22Rv1 (cell line): Measurements from ENCODE around the gene GAK.

Source experiments
- H3K27ac ChIP-seq: fragments of 450-650 bp; 2 replicates; pipeline ENCODE4 v1.5.1; 2017
- ZFX ChIP-seq: fragments of 450-650 bp; IDR thresholded peaks from 2 replicates; pipeline ENCODE4 v1.6.1; 2017; ENCODE audit warnings: antibody characterized with exemption, borderline replicate concordance
- TF ChIP-seq, protein P1 (sequence below): fragments of 450-650 bp; IDR thresholded peaks from 2 replicates; pipeline ENCODE4 v1.5.1; 2017; ENCODE audit warnings: mild to moderate bottlenecking

The GAK gene

DNA sequence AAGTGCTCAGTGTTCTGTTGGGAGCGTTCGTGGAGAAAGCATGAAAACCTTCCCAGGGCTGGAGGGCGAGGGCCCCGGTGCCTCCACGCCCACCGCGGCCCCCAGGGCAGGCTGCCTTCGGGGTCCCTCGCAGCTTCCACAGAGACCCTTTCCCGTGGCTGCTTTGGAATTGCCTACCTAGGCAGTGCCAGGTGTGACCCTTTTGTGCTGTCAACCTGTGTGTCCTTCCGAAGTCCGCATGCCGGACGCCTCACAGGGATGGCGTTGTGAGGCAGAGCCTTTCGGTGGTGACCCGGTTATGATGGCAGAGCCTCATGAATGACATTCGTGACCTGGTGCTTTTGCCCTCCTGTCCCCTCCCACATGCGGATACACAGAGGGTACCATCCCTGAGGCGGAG is 17.5 kb upstream of the GAK start:
- TF ChIP-seq, protein P1, sequence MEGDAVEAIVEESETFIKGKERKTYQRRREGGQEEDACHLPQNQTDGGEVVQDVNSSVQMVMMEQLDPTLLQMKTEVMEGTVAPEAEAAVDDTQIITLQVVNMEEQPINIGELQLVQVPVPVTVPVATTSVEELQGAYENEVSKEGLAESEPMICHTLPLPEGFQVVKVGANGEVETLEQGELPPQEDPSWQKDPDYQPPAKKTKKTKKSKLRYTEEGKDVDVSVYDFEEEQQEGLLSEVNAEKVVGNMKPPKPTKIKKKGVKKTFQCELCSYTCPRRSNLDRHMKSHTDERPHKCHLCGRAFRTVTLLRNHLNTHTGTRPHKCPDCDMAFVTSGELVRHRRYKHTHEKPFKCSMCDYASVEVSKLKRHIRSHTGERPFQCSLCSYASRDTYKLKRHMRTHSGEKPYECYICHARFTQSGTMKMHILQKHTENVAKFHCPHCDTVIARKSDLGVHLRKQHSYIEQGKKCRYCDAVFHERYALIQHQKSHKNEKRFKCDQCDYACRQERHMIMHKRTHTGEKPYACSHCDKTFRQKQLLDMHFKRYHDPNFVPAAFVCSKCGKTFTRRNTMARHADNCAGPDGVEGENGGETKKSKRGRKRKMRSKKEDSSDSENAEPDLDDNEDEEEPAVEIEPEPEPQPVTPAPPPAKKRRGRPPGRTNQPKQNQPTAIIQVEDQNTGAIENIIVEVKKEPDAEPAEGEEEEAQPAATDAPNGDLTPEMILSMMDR = no peak
- no peak for TF ChIP-seq ZFX
- H3K27ac ChIP-seq = no peak overlapping the region

DNA sequence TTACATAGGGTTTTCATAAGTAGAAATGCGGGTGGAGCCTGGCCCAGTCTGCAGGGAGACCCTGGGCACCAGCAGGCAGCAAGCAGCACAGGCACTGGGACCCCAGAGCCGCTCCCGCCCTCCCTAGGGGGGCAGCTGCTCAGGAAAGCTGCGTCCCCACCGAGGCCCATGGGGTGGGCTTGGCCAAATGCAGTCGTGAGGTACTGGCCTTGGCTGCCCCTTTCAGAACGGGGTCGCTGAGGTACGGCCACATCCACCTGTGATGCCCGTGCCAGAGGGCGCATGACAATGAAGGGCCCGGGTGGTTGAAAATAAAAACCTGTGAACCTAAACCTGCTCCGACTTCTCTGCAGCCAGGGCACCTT is 16.8 kb upstream of the GAK start:
- H3K27ac ChIP-seq = no peak overlapping the region
- TF ChIP-seq ZFX = no peak
- TF ChIP-seq, protein P1 = no peak

DNA sequence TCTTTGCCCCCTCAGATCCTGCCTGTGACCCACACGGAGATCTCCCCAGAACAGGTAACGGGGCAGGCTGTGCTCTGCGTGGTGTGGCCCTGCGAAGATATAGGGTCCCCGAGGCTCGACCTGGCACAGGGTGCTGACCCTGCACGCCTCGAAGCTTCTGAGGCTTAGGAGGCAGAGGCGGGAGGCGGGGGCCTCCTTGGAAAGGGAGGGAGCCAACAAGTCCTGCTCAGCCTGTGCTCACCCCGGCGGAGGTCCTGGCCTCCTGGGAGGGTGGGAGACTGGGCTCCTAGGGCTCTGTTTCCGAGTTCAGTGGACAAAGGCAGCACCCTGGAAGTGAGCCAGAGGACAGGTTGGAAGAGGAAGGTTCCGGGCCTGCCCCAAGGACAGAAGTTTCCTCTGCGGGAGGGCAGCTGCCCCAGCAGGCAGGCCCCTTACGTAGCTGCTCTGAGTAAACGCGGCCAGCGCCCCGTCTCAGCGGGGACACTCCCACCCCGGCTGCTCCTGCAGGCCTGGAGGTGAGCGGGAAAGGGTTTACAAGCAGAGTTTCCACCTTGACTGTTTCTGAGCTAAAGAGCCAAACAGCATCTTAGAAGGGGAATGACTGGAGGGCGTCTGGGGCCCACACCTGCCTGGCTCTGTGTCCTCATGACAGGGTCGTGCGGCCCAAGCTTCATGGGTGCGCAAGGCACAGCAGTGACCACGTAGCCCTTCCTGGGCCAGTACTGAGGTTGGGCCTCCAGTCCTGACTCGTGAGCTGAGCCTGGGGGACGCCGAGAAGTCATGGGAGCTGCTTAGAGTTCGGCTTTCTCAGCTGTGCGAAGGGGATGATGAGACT is 16.2 kb upstream of the GAK start:
- H3K27ac ChIP-seq = no peak overlapping the region
- no peak for TF ChIP-seq ZFX
- TF ChIP-seq, protein P1 = no peak

DNA sequence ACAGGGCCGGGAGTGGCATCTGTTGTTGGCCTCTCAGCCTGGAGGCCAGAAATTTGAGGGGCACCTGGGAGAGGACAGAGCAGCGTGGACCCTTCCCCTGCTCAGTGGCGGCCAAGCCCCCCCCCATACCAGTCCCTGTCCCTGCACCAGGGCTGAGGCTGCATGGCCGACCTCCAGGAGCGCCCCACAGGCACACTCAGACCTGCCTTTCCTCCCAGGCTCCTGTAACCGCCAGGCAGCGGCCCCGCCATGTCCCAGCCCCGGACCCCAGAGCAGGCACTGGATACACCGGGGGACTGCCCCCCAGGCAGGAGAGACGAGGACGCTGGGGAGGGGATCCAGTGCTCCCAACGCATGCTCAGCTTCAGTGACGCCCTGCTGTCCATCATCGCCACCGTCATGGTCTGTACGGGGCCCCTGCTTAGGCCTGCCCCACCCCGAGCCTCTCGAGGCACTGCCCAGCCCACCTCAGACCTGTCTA is 15.4 kb upstream of the GAK start:
- no peak for TF ChIP-seq ZFX
- TF ChIP-seq, protein P1 = no peak
- H3K27ac ChIP-seq = no peak overlapping the region

DNA sequence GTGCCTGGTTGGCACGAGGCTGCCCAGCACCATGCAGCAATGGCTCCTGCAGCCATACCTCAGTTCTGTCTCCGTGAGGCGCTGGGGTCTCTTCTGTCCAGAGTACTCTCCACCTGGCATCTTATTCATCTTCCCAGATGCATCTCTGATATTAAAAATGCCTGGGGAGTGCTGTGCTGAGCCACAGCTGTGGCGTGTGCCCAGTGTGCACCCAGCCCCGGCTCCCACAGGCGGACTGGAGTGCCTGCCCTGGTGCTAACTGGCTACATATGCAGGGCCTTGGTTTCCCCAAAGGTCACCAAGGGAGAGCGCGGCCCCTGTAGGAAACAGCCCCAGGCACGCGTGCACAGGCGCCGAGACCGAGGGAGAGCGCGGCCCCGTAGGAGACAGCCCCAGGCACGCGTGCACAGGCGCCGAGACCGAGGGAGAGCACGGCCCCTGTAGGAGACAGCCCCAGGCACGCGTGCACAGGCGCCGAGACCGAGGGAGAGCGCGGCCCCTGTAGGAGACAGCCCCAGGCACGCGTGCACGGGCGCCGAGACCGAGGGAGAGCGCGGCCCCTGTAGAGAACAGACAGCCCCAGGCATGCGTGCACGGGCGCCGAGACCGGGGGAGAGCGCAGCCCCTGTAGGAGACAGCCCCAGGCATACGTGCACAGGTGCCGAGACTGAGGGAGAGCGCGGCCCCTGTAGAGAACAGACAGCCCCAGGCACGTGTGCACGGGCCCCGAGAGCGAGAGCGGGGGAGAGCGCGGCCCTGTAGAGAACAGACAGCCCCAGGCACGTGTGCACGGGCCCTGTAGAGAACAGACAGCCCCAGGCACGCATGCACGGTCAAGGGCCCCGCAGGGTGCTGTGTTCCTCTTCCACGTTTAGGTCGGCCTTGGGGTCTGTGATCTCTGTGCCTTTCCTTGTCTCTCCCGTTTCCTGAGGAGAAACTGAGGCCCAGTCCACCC is 14.7 kb upstream of the GAK start:
- no peak overlapping the region for H3K27ac ChIP-seq
- TF ChIP-seq, protein P1 = no peak
- no peak for TF ChIP-seq ZFX

DNA sequence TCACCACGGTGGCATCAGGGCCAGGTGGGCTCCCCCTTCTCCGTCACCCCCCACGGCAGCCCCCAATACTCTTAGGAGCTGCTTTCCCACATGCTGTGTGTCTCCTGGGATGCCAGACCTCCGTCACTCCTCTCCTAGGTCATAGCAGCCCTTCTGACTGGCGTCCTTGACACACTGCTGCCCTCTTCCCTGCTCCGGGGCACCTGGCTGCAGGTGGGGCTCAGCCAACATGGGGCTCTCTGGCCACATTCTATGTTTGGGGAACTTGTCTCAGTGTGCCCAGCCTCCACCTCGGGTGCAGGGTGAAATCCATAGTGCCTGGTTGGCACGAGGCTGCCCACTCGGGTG is 14.0 kb upstream of the GAK start:
- TF ChIP-seq, protein P1 = no peak
- TF ChIP-seq ZFX = no peak
- no peak overlapping the region for H3K27ac ChIP-seq
